ENCODE measurements around the gene EIF3L.

The EIF3L gene

GRCh38 chr22:37887584-37888378 is 38.6 kb downstream of the EIF3L start:
- H3K27ac ChIP-seq (replicated peaks) = no peak overlapping the region
- no peaks in the 10 kb centered on the region for H3K27me3 ChIP-seq (ENCODE audit: insufficient read depth, poor library complexity, severe bottlenecking)
- TF ChIP-seq REST (IDR thresholded peaks at IDR 0.05; ENCODE audit: insufficient replicate concordance, low read depth) = no peak
- no peak for TF ChIP-seq SPI1 (IDR thresholded peaks at IDR 0.05; ENCODE audit: borderline replicate concordance, low read depth)
- no peak for TF ChIP-seq POLR2AphosphoS5 (IDR thresholded peaks at IDR 0.05; ENCODE audit: low read depth)
- TF ChIP-seq CTCF (IDR thresholded peaks at IDR 0.05; ENCODE audit: insufficient read depth, low read length) = no peak
- TF ChIP-seq GABPA (IDR thresholded peaks at IDR 0.05; ENCODE audit: low read depth) = no peak
- no peak overlapping the region for H3K4me3 ChIP-seq (replicated peaks; ENCODE audit: insufficient read depth, low read length)
- DNase-seq (ENCODE audit: low read depth in 1 of 2, low spot score in 1 of 2) = no peak

- no peak for TF ChIP-seq REST (IDR thresholded peaks at IDR 0.05; ENCODE audit: insufficient replicate concordance, low read depth)
- no peak for TF ChIP-seq GABPA (IDR thresholded peaks at IDR 0.05; ENCODE audit: low read depth)
- TF ChIP-seq POLR2AphosphoS5 (IDR thresholded peaks at IDR 0.05; ENCODE audit: low read depth) = no peak; the same call in 1 of the 2 replicates
- TF ChIP-seq CTCF (IDR thresholded peaks at IDR 0.05; ENCODE audit: insufficient read depth, low read length) = no peak
- no peak for TF ChIP-seq SPI1 (IDR thresholded peaks at IDR 0.05; ENCODE audit: borderline replicate concordance, low read depth)
- Histone ChIP-seq H3K4me3 (replicated peaks; ENCODE audit: insufficient read depth, low read length) (no peak overlapping the region), H3K27ac (replicated peaks) (no peak overlapping the region)
Measured at GRCh38 chr22:37891926-37892325, 42.7 kb downstream of the EIF3L start.

GRCh38 chr22:37892566-37893335 is 43.5 kb downstream of the EIF3L start:
- Histone ChIP-seq H3K27ac (replicated peaks) (no peak overlapping the region), H3K27me3 (ENCODE audit: insufficient read depth, poor library complexity, severe bottlenecking) (no peaks in the 10 kb centered on the region), H3K4me3 (replicated peaks; ENCODE audit: insufficient read depth, low read length) (no peak overlapping the region)
- TF ChIP-seq POLR2AphosphoS5 (IDR thresholded peaks at IDR 0.05; ENCODE audit: low read depth) (no peak), REST (IDR thresholded peaks at IDR 0.05; ENCODE audit: insufficient replicate concordance, low read depth) (no peak), SPI1 (IDR thresholded peaks at IDR 0.05; ENCODE audit: borderline replicate concordance, low read depth) (no peak), CTCF (IDR thresholded peaks at IDR 0.05; ENCODE audit: insufficient read depth, low read length) (no peak), GABPA (IDR thresholded peaks at IDR 0.05; ENCODE audit: low read depth) (no peak)
- DNase-seq (ENCODE audit: low read depth in 1 of 2, low spot score in 1 of 2) = no peak

More at GRCh38 chr22:37891926-37892325, 42.7 kb downstream of the EIF3L start:
- H3K27me3 ChIP-seq (ENCODE audit: insufficient read depth, poor library complexity, severe bottlenecking) = no peaks in the 10 kb centered on the region
- DNase-seq (ENCODE audit: low read depth in 1 of 2, low spot score in 1 of 2) = no peak
